Mesodermal cell (in vitro differentiated cells): ENCODE results near the gene PDIA5.
A peak's percentile ranks its signal among the peaks of the same experiment; 100 is the strongest.

Experiments
- H3K27ac ChIP-seq: 2 replicates; pipeline ENCODE4 v1.7.0; 2013; ENCODE audit warnings: mild to moderate bottlenecking, low read depth, low read length, moderate library complexity; ENCODE audit not compliant: severe bottlenecking
- H3K36me3 ChIP-seq: 2 replicates; pipeline ENCODE4 v1.7.1; 2013; ENCODE audit warnings: mild to moderate bottlenecking, low read length, moderate library complexity; ENCODE audit not compliant: control insufficient read depth, insufficient read depth
- H3K4me1 ChIP-seq: one replicate; pipeline ENCODE4 v1.7.1; 2013; ENCODE audit warnings: mild to moderate bottlenecking, low read length; ENCODE audit not compliant: insufficient read depth, control insufficient read depth, poor library complexity, severe bottlenecking
- H3K4me3 ChIP-seq: 2 replicates; pipeline ENCODE4 v1.7.0; 2013; ENCODE audit warnings: low read length, control low read depth, mild to moderate bottlenecking; ENCODE audit not compliant: insufficient read depth, poor library complexity, severe bottlenecking; ENCODE audit errors: extremely low read depth
- H3K9me3 ChIP-seq: 2 replicates; pipeline ENCODE4 v1.7.1; 2013; ENCODE audit warnings: mild to moderate bottlenecking, low read length, moderate library complexity; ENCODE audit not compliant: control insufficient read depth
- WGBS, 2 experiments: methylation state at CpG; one replicate each; pipeline ENCODE4 v1.1.5; 2013; ENCODE audit warnings: missing lambda C conversion rate in 2 of 2; ENCODE audit not compliant: insufficient coverage in 2 of 2; 5-methylcytosine and 5-hydroxymethylcytosine counted together

Gene PDIA5

GRCh38 chr3:123044981-123045763, 21.7 kb upstream of the PDIA5 start:
- Histone ChIP-seq H3K4me1 (peaks cover 17% of the 10 kb centered on the region), H3K36me3 (no peaks in the 10 kb centered on the region), H3K4me3 (no peak overlapping the region), H3K27ac (no peak overlapping the region), H3K9me3 (no peaks in the 10 kb centered on the region)
- 48% methylated on average over 3 of the region's 5 CpGs; no CpG with 5 or more reads in 1 of the 2 experiments for WGBS, 2 experiments

- 56 to 62% methylated on average over 7 of the region's 10 CpGs for WGBS, 2 experiments
Measured at GRCh38 chr3:123046262-123047061, 20.4 kb upstream of the PDIA5 start.

GRCh38 chr3:123047062-123047319, 19.8 kb upstream of the PDIA5 start:
- Histone ChIP-seq H3K27ac (no peak overlapping the region), H3K4me3 (no peak overlapping the region), H3K9me3 (no peaks in the 10 kb centered on the region), H3K4me1 (peaks cover 24% of the 10 kb centered on the region), H3K36me3 (no peaks in the 10 kb centered on the region)
- 86 to 100% methylated on average over 2 to 3 of the region's 3 CpGs for WGBS, 2 experiments

More at GRCh38 chr3:123046262-123047061, 20.4 kb upstream of the PDIA5 start:
- no peak overlapping the region for H3K27ac ChIP-seq
- H3K4me3 ChIP-seq, result no peak overlapping the region
- H3K36me3 ChIP-seq, result no peaks in the 10 kb centered on the region
- no peaks in the 10 kb centered on the region for H3K9me3 ChIP-seq
- H3K4me1 ChIP-seq, result peaks cover 24% of the 10 kb centered on the region

- WGBS, 2 experiments, result 85 to 86% methylated on average over 12 to 13 of the region's 13 CpGs
- peak overlapping the region; percentile 39 for H3K27ac ChIP-seq
Measured at GRCh38 chr3:123048480-123049237, 18.2 kb upstream of the PDIA5 start.

GRCh38 chr3:123050666-123051065, 16.2 kb upstream of the PDIA5 start:
- H3K27ac ChIP-seq, result no peak overlapping the region
- 60 to 80% methylated on average over 1 of the region's 2 CpGs for WGBS, 2 experiments
- no peak overlapping the region for H3K4me3 ChIP-seq
- H3K9me3 ChIP-seq, result no peaks in the 10 kb centered on the region
- peaks cover 24% of the 10 kb centered on the region for H3K4me1 ChIP-seq
- no peaks in the 10 kb centered on the region for H3K36me3 ChIP-seq

More at GRCh38 chr3:123048480-123049237, 18.2 kb upstream of the PDIA5 start:
- Histone ChIP-seq H3K9me3 (no peaks in the 10 kb centered on the region), H3K4me3 (no peak overlapping the region), H3K36me3 (no peaks in the 10 kb centered on the region), H3K4me1 (peaks cover 24% of the 10 kb centered on the region)

- no peak overlapping the region for H3K4me3 ChIP-seq
- H3K36me3 ChIP-seq, result no peaks in the 10 kb centered on the region
- no peaks in the 10 kb centered on the region for H3K9me3 ChIP-seq
- peaks cover 17% of the 10 kb centered on the region for H3K4me1 ChIP-seq
- no peak overlapping the region for H3K27ac ChIP-seq
- 80 to 88% methylated on average over 1 to 2 of the region's 2 CpGs for WGBS, 2 experiments
Measured at GRCh38 chr3:123053107-123053506, 13.7 kb upstream of the PDIA5 start.

GRCh38 chr3:123054109-123054778, 12.6 kb upstream of the PDIA5 start:
- Histone ChIP-seq H3K9me3 (no peaks in the 10 kb centered on the region), H3K4me1 (peaks cover 13% of the 10 kb centered on the region), H3K27ac (no peak overlapping the region), H3K36me3 (no peaks in the 10 kb centered on the region), H3K4me3 (no peak overlapping the region)
- 75 to 85% methylated on average over 3 to 5 of the region's 5 CpGs for WGBS, 2 experiments

- Histone ChIP-seq H3K4me3 (no peak overlapping the region), H3K36me3 (no peaks in the 10 kb centered on the region), H3K9me3 (no peaks in the 10 kb centered on the region), H3K4me1 (peaks cover 13% of the 10 kb centered on the region), H3K27ac (no peak overlapping the region)
- 88 to 93% methylated on average over 3 to 4 of the region's 4 CpGs for WGBS, 2 experiments
Measured at GRCh38 chr3:123054931-123055330, 11.9 kb upstream of the PDIA5 start.

- no peaks in the 10 kb centered on the region for H3K36me3 ChIP-seq
- WGBS, 2 experiments, result 86 to 87% methylated on average over 3 to 5 of the region's 5 CpGs
- peaks cover 10% of the 10 kb centered on the region for H3K4me1 ChIP-seq
- no peak overlapping the region for H3K27ac ChIP-seq
- H3K4me3 ChIP-seq, result no peak overlapping the region
- H3K9me3 ChIP-seq, result no peaks in the 10 kb centered on the region
Measured at GRCh38 chr3:123055352-123055751, 11.5 kb upstream of the PDIA5 start.

GRCh38 chr3:123058505-123058904, 8.3 kb upstream of the PDIA5 start:
- Histone ChIP-seq H3K4me3 (no peak overlapping the region), H3K27ac (no peak overlapping the region), H3K9me3 (no peaks in the 10 kb centered on the region), H3K36me3 (no peaks in the 10 kb centered on the region), H3K4me1 (peaks cover 4% of the 10 kb centered on the region)
- 97 to 98% methylated on average over 4 of the region's 5 CpGs for WGBS, 2 experiments
